ENCODE measurements around the gene PTPN7. TPM values are rescaled to one million over a fixed set of nuclear protein-coding genes. Genes with fewer than 3 reads are reported as not detected.

PTPN7 gene
- total RNA-seq, 1 experiment from 2014 or later, result 0.33 TPM

DNA sequence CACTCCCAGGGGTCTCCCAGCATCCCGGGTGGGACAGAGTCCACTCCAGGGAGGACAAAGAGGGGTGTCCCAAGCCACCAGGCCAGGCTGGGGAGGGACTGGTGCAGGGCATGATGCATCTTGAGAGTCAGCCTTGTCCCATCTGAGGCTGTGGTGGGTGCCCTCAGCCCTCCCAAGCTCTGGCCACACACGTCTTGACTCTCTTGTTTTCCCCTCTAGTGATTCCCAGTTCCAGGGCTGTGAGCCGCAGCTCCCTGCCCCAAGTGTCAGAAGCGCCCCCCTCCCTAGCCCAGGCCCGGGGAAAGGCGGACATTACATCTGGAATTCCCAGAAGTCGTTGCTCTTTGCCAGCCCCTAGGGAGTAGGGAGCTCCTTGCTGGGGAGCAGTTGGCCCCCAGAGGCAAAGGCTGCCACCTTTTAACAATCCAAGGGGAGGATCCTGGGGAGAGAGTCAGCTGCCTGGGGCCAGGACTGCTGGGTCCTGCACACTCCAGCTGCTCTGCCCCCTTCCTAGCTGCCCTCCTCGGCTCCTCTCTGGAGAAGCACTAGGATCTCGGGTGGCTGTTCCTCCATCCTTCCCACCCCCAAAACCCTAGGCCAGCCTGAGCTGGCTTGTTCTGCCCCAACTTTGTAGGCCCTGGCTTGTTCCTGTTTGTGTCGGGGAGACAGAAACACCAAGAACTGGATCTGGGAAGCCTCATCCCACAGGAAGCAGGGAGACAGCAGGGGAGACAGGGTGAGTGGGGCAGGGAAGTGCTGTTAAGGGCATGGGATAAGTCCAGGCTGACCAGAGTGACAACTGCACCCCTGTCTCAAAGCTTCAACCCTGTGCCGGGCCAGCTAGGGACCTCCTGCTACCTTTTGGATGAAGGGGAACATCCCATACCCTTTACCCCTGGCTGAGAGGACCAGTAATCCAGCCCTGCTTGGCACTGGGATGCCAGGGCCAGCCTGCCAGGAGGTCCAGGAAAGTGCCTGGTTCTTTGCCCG is 3.2 kb upstream of the PTPN7 start:
- intact Hi-C loops (cut with micrococcal nuclease; ENCODE audit: unreplicated experiment), result no loop called here
- Histone ChIP-seq H3K27me3 (ENCODE audit: control insufficient read depth, insufficient read depth, low read length) (no peaks in the 10 kb centered on the region), H3K4me3 (ENCODE audit: low read depth in 2 of 2, low read length in 2 of 2) (no peak overlapping the region), H3K36me3 (ENCODE audit: control insufficient read depth, insufficient read depth, low read length) (no peaks in the 10 kb centered on the region), H3K27ac (ENCODE audit: low read length) (no peak overlapping the region), H3K4me1 (ENCODE audit: control insufficient read depth, insufficient read depth, low read length) (no peaks in the 10 kb centered on the region), H3K9me3 (ENCODE audit: control insufficient read depth, insufficient read depth, low read depth, low read length) (no peaks in the 10 kb centered on the region)
- TF ChIP-seq, protein P1, sequence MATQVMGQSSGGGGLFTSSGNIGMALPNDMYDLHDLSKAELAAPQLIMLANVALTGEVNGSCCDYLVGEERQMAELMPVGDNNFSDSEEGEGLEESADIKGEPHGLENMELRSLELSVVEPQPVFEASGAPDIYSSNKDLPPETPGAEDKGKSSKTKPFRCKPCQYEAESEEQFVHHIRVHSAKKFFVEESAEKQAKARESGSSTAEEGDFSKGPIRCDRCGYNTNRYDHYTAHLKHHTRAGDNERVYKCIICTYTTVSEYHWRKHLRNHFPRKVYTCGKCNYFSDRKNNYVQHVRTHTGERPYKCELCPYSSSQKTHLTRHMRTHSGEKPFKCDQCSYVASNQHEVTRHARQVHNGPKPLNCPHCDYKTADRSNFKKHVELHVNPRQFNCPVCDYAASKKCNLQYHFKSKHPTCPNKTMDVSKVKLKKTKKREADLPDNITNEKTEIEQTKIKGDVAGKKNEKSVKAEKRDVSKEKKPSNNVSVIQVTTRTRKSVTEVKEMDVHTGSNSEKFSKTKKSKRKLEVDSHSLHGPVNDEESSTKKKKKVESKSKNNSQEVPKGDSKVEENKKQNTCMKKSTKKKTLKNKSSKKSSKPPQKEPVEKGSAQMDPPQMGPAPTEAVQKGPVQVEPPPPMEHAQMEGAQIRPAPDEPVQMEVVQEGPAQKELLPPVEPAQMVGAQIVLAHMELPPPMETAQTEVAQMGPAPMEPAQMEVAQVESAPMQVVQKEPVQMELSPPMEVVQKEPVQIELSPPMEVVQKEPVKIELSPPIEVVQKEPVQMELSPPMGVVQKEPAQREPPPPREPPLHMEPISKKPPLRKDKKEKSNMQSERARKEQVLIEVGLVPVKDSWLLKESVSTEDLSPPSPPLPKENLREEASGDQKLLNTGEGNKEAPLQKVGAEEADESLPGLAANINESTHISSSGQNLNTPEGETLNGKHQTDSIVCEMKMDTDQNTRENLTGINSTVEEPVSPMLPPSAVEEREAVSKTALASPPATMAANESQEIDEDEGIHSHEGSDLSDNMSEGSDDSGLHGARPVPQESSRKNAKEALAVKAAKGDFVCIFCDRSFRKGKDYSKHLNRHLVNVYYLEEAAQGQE (IDR thresholded peaks at IDR 0.05; ENCODE audit: insufficient read depth in 1 of 2, low read depth in 2 of 2, low read length in 1 of 2), result no peak
- TF ChIP-seq, protein P2, sequence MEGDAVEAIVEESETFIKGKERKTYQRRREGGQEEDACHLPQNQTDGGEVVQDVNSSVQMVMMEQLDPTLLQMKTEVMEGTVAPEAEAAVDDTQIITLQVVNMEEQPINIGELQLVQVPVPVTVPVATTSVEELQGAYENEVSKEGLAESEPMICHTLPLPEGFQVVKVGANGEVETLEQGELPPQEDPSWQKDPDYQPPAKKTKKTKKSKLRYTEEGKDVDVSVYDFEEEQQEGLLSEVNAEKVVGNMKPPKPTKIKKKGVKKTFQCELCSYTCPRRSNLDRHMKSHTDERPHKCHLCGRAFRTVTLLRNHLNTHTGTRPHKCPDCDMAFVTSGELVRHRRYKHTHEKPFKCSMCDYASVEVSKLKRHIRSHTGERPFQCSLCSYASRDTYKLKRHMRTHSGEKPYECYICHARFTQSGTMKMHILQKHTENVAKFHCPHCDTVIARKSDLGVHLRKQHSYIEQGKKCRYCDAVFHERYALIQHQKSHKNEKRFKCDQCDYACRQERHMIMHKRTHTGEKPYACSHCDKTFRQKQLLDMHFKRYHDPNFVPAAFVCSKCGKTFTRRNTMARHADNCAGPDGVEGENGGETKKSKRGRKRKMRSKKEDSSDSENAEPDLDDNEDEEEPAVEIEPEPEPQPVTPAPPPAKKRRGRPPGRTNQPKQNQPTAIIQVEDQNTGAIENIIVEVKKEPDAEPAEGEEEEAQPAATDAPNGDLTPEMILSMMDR (IDR thresholded peaks at IDR 0.05), result no peak
- no peak for TF ChIP-seq TCF7L2 (IDR thresholded peaks at IDR 0.05; ENCODE audit: low read depth, low read length)
- no peak for TF ChIP-seq POLR2AphosphoS5 (IDR thresholded peaks at IDR 0.05; ENCODE audit: low read depth, low read length)
- TF ChIP-seq SIN3A (IDR thresholded peaks at IDR 0.05; ENCODE audit: borderline replicate concordance, insufficient read depth, low read depth, low read length), result no peak
- ChIA-PET CTCF (interaction anchor here (1.4 kb wide), 1 partner anchor 21 kb away, joined by 4 read pairs; no protein-coding TSS in a partner anchor), POLR2A (no interaction called here)
- in situ Hi-C loops (cut with HindIII; ENCODE audit: low pct_unique_long_range_greater_than_20kb, low sequenced_read_pairs), result no loop called here
- DNase-seq (ENCODE audit: low read depth, low spot score) (no peak), ATAC-seq (no peak)
- no TSS peak for BruUV-seq (replicated peaks)

GRCh38 chr1:202162418-202163280 is 2.2 kb upstream of the PTPN7 start:
- POLR2A ChIA-PET, result interaction anchor here (0.6 kb wide), 1 partner anchor 169 kb away, joined by 3 read pairs; no protein-coding TSS in a partner anchor
- no peaks in the 10 kb centered on the region for H3K4me1 ChIP-seq (ENCODE audit: control insufficient read depth, insufficient read depth, low read length)
- H3K4me3 ChIP-seq (ENCODE audit: low read depth in 2 of 2, low read length in 2 of 2), result no peak overlapping the region
- DNase-seq (ENCODE audit: low read depth, low spot score), result no peak
- no peak for ATAC-seq
- H3K27ac ChIP-seq (ENCODE audit: low read length), result no peak overlapping the region
- in situ Hi-C loops (cut with HindIII; ENCODE audit: low pct_unique_long_range_greater_than_20kb, low sequenced_read_pairs), result no loop called here
- H3K27me3 ChIP-seq (ENCODE audit: control insufficient read depth, insufficient read depth, low read length), result no peaks in the 10 kb centered on the region
- H3K36me3 ChIP-seq (ENCODE audit: control insufficient read depth, insufficient read depth, low read length), result no peaks in the 10 kb centered on the region
- no TSS peak for BruUV-seq (replicated peaks)
- intact Hi-C loops (cut with micrococcal nuclease; ENCODE audit: unreplicated experiment), result no loop called here
- no peaks in the 10 kb centered on the region for H3K9me3 ChIP-seq (ENCODE audit: control insufficient read depth, insufficient read depth, low read depth, low read length)
- CTCF ChIA-PET, result interaction anchor here (1.4 kb wide), 1 partner anchor 21 kb away, joined by 4 read pairs; no protein-coding TSS in a partner anchor
- no peak for TF ChIP-seq POLR2AphosphoS5 (IDR thresholded peaks at IDR 0.05; ENCODE audit: low read depth, low read length)

All from Panc1 (cell line).